ENCODE measurements around the gene DLG2.
A peak's percentile ranks its signal among the peaks of the same experiment; 100 is the strongest.

DLG2 gene

GRCh38 chr11:84295815-84296214 is 1331.3 kb downstream of the DLG2 start:
- TF ChIP-seq CTCF (conservative IDR thresholded peaks at IDR 0.05; ENCODE audit: low read depth, low read length) = no peak
- DNase-seq (ENCODE audit: low read depth) = no peak
- no peak overlapping the region for H3K4me3 ChIP-seq (ENCODE audit: low read depth, low read length)

- DNase-seq (ENCODE audit: low read depth) = no peak
- TF ChIP-seq CTCF (conservative IDR thresholded peaks at IDR 0.05; ENCODE audit: low read depth, low read length) = no peak
- no peak overlapping the region for H3K4me3 ChIP-seq (ENCODE audit: low read depth, low read length)
Observed at GRCh38 chr11:84292955-84293354, 1334.2 kb downstream of the DLG2 start.

GRCh38 chr11:84292006-84292405 is 1335.1 kb downstream of the DLG2 start:
- TF ChIP-seq CTCF (conservative IDR thresholded peaks at IDR 0.05; ENCODE audit: low read depth, low read length) = no peak
- H3K4me3 ChIP-seq (ENCODE audit: low read depth, low read length) = no peak overlapping the region
- peak; percentile 30 for DNase-seq (ENCODE audit: low read depth)

GRCh38 chr11:84290647-84291046 is 1336.5 kb downstream of the DLG2 start:
- no peak for TF ChIP-seq CTCF (conservative IDR thresholded peaks at IDR 0.05; ENCODE audit: low read depth, low read length)

GRCh38 chr11:84289381-84289906 is 1337.7 kb downstream of the DLG2 start:
- no peak for TF ChIP-seq CTCF (conservative IDR thresholded peaks at IDR 0.05; ENCODE audit: low read depth, low read length)
- DNase-seq (ENCODE audit: low read depth) = peak; percentile 59
- H3K4me3 ChIP-seq (ENCODE audit: low read depth, low read length) = no peak overlapping the region

More at GRCh38 chr11:84290647-84291046, 1336.5 kb downstream of the DLG2 start:
- no peak overlapping the region for H3K4me3 ChIP-seq (ENCODE audit: low read depth, low read length)
- DNase-seq (ENCODE audit: low read depth) = peak; percentile 43

- H3K4me3 ChIP-seq (ENCODE audit: low read depth, low read length) = no peak overlapping the region
- no peak for TF ChIP-seq CTCF (conservative IDR thresholded peaks at IDR 0.05; ENCODE audit: low read depth, low read length)
- no peak for DNase-seq (ENCODE audit: low read depth)
Observed at GRCh38 chr11:84273541-84273940, 1353.6 kb downstream of the DLG2 start.

GRCh38 chr11:84270466-84270865 is 1356.7 kb downstream of the DLG2 start:
- H3K4me3 ChIP-seq (ENCODE audit: low read depth, low read length) = no peak overlapping the region
- TF ChIP-seq CTCF (conservative IDR thresholded peaks at IDR 0.05; ENCODE audit: low read depth, low read length) = no peak
- no peak for DNase-seq (ENCODE audit: low read depth)

All from choroid plexus epithelial cell (primary cell).